Breast epithelium (tissue), 3 donors: ENCODE results near the gene GTF2IRD1.

Experiments
- CTCF ChIP-seq, 3 donors: fragments of 450-650 bp; IDR thresholded peaks; one replicate each; pipeline ENCODE4 v1.5.1; 2016 to 2017; ENCODE audit warnings: antibody characterized with exemption in 3 of 3, mild to moderate bottlenecking in 3 of 3, moderate library complexity in 3 of 3
- POLR2AphosphoS5 ChIP-seq, 3 donors: sonication (generic); formaldehyde crosslinking; IDR thresholded peaks; one replicate each; pipeline ENCODE4 v1.6.1; 2017; ENCODE audit warnings: antibody characterized with exemption in 3 of 3

- TF ChIP-seq CTCF (IDR thresholded peaks at IDR 0.05) (no peak), POLR2AphosphoS5 (IDR thresholded peaks at IDR 0.05) (no peak)
These were observed 36.6 kb downstream of the GTF2IRD1 start for GRCh38 chr7:74489997-74490945.
